Right renal pelvis (tissue), 4 donors: ENCODE results near the gene HINFP. TPM values are rescaled to one million over a fixed set of nuclear protein-coding genes. Genes with fewer than 3 reads are reported as not detected.

Experiments
- DNase-seq, 4 donors: peaks; one replicate each; pipeline ENCODE4 v3.0.0-alpha.2; 2013; ENCODE audit warnings: low read depth in 4 of 4, low spot score in 3 of 4, missing footprints in 1 of 4
- polyA plus RNA-seq, 4 donors: library from polyadenylated mRNA; unstranded; fragments of 120-200 nt; gene quantifications; one replicate each; pipeline ENCODE4 v1.2.1, GENCODE V29; 2013; ENCODE audit not compliant: insufficient read length in 4 of 4

HINFP gene
- polyA plus RNA-seq, result 10 to 100 TPM; 26.5 to 33.2 (median 30.0) TPM

DNA sequence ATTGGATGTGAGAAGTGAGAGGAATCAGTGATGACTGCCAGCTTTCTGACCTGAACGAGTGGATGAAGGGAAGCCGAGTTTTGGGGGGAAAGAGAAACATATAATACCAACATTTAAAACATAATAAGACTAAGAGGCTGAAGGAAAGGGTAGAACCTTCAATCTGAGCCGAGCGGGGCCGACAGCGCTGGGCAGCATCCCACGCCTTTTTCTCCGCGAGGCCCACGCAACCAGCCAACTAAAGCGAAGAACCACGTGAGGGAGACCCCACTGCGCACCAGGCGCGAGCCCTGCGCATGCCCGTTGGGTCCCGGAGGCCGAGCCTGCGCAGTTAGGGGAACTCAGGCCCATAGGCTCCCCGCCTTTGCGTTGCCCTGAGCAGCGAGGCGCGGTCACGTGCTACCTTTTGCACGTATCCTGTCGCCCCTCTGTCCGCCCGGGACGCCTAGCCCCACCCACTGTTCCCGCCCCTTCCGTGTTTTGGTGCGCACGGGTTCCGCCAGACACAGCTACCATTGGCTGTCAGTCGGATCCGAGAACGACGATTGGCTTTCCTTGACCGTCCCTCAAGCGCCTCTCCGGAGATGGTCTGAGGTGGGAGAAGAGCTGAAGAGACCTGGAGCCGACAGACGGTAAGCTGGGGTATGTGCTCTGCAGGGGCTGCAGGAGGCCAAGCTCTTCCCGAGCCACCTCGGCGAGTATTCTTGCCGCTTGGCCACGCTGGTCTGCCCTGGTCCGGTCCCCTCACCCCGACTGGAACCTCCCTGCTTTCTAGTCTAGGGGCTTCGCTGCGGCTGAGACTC, at the start of gene HINFP:
TSS of gene HINFP (plus strand) at position 573 of the 803 bp plus-strand sequence. CDS start 5,365 bp downstream, outside the sequence.
- DNase-seq, result peak; percentile 95 to 98 (median 98)

DNA sequence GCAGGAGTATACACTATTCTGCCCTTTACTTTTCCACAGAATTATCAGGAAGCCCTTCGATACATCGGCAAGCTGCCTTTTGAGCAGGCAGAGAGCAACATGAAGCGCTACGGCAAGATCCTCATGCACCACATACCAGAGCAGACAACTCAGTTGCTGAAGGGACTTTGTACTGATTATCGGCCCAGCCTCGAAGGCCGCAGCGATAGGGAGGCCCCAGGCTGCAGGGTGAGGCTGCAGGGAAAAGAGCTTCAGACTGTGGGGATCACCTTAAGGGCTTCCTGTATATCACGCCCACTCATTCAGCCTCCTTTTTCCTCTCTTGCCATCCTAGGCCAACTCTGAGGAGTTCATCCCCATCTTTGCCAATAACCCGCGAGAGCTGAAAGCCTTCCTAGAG, 43.5 kb upstream of the HINFP start:
- DNase-seq, result no peak

- DNase-seq, result no peak
Measured at GRCh38 chr11:119078675-119079420, 42.5 kb upstream of the HINFP start.

- DNase-seq, result no peak
Measured at GRCh38 chr11:119081682-119082260, 39.6 kb upstream of the HINFP start.

- DNase-seq, result peak; percentile 87 to 97 (median 91)
Measured at GRCh38 chr11:119084663-119085436, 36.5 kb upstream of the HINFP start, which contains the start of gene HMBS. HMBS (plus strand) TSS chr11:119084881; CDS start chr11:119085034, 153 bp downstream.

- DNase-seq, result no peak
Measured at GRCh38 chr11:119085437-119085847, 35.9 kb upstream of the HINFP start.

- DNase-seq, result no peak
Measured at GRCh38 chr11:119087123-119087522, 34.3 kb upstream of the HINFP start.

DNA sequence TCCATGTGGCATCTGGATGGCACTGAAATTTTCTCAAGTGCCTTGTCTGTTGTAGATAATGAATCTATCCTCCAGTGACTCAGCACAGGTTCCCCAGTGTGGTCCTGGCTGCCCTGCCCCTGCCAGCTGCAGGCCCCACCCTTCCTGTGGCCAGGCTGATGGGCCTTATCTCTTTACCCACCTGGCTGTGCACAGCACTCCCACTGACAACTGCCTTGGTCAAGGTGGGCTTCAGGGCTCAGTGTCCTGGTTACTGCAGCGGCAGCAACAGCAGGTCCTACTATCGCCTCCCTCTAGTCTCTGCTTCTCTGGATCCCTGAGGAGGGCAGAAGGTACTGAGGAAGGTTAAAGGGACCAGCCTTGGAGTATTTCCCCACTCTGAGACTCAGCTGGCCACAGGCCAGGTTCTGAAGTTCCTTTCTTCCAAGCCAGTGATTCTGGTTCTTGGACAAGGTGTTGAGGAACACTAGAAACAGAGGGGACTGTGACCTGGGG, 33.6 kb upstream of the HINFP start:
- no peak for DNase-seq

GRCh38 chr11:119088406-119088805, 33.0 kb upstream of the HINFP start:
- DNase-seq, result no peak

DNA sequence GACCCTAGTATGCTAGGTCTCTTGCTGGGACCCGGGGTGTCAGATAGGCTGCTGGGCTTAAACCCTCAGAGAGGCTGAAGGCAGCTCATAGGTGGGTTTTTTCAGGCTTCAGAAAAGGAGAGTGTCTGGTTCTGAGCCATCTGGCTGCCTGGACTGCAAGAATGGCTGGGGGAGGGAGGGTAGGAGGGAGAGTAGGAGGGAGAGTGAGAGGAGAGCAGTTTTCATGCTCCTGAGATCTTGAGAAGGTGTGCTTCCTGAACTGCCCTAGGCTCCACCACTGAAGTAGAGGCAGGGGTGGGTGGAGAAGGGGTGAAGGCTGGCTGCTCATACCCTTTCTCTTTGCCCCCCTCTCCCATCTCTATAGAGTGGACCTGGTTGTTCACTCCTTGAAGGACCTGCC, 32.1 kb upstream of the HINFP start:
- no peak for DNase-seq

DNA sequence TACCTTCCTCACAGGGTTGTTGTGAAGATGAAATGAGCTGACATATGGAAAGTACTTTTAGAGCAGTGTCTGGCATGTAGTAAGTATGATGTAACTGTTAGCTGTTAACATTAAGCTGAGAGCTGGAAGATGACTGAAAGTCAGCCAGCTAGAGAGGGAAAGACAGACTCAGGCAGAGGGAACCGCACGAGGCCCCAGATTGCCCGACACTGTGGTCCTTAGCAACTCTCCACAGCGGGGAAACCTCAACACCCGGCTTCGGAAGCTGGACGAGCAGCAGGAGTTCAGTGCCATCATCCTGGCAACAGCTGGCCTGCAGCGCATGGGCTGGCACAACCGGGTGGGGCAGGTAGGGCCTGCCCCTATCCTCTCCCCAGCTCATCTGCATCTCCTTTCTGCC, 30.2 kb upstream of the HINFP start:
- no peak for DNase-seq

GRCh38 chr11:119091966-119092879, 29.2 kb upstream of the HINFP start:
- no peak for DNase-seq

- DNase-seq, result no peak
Measured at GRCh38 chr11:119092880-119093842, 28.2 kb upstream of the HINFP start.

- no peak for DNase-seq
Measured at GRCh38 chr11:119093942-119094815, 27.2 kb upstream of the HINFP start.

GRCh38 chr11:119094816-119095065, 26.6 kb upstream of the HINFP start:
- peak in 2 of 4 donors; percentile 56 to 63 for DNase-seq

DNA sequence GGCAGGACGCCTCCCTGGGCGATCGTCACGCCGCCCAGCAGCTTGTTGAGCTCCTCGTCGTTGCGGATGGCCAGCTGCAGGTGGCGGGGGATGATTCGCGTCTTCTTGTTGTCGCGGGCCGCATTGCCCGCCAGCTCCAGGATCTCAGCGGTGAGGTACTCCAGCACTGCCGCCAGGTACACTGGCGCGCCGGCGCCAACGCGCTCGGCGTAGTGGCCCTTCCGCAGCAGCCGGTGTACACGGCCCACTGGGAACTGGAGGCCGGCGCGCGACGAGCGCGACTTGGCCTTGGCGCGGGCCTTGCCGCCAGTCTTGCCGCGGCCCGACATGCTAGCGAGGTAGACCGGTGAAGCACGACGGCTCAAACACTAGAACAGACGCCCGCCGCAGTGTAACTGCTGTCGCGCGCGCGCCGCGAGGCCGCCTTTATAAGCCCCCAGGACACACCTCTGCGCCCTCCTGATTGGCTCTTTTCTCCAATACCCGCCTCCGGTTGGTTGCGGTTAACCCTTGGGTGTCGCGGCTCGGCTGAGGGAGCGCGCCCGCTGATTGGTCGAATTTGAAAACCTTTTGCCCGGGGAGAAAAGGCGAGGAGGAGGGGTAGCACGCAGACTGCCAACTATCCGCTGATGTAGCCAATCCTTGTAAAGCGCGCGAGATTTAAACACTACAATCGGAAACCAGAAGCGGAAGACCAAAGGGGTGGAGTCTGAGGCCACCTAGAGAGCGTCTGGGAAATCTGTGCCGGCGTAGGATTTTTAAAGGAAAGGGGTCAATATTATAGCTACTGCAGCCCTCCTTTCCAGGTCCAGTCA, 26.1 kb upstream of the HINFP start:
- DNase-seq, result peak; percentile 94 to 99 (median 99)

- DNase-seq, result no peak
Measured at GRCh38 chr11:119099711-119100110, 21.7 kb upstream of the HINFP start.
